Pancreas (tissue), 10 donors: ENCODE results near the gene FANCC. TPM values are rescaled to one million over a fixed set of nuclear protein-coding genes. Genes with fewer than 3 reads are reported as not detected.

Source experiments
- ATAC-seq, 4 donors: fragments of 200-7000 bp; cut with Tn5 transposase; one replicate each; pipeline versions ENCODE4 v1.8.0 to v1.9.1; 2020; ENCODE audit warnings: mild to moderate bottlenecking in 4 of 4, moderate library complexity in 4 of 4
- DNase-seq, 6 donors: peaks; one replicate each; pipeline ENCODE4 v3.0.0-alpha.2; 2020
- FAIRE-seq: peaks from 2 replicates; lab custom pipeline; 2012; peaks lifted over from hg19 to GRCh38; lab: Jason Lieb, UNC
- H3K27ac ChIP-seq, 4 donors: fragments of 200-600 bp; sonication (generic); 1 replicate in 3 of 4; 2 replicates in 1 of 4; pipeline versions ENCODE4 v1.5.0 to v1.8.0; 2020
- H3K27me3 ChIP-seq, 4 donors: fragments of 200-600 bp; one replicate each; pipeline ENCODE4 v1.8.0; 2021
- H3K36me3 ChIP-seq, 3 donors: fragments of 200-600 bp; sonication (generic) in 1 of 3; one replicate each; pipeline versions ENCODE4 v1.5.0 to v1.8.0; 2020 to 2021
- H3K4me1 ChIP-seq, 3 donors: fragments of 200-600 bp; one replicate each; pipeline ENCODE4 v1.8.0; 2021
- H3K4me3 ChIP-seq, 4 donors: fragments of 200-600 bp; sonication (generic) in 2 of 4; one replicate each; pipeline versions ENCODE4 v1.5.0 to v1.8.0; 2020 to 2021
- H3K9me3 ChIP-seq, 4 donors: fragments of 200-600 bp; one replicate each; pipeline ENCODE4 v1.8.0; 2021
- CTCF ChIP-seq, 4 donors: fragments of 200-600 bp; sonication (generic) in 3 of 4; IDR thresholded peaks; one replicate each; pipeline versions ENCODE4 v1.5.0 to v1.8.0; 2021; ENCODE audit warnings: antibody characterized with exemption in 4 of 4
- WGBS, 2 donors: extraction: QIAGEN DNeasy Blood & Tissue Kit; methylation state at CpG; one replicate each; pipeline ENCODE4 v1.1.7; 2013; 5-methylcytosine and 5-hydroxymethylcytosine counted together
- intact Hi-C, 3 donors: fragments of 100-400 bp; cut with DNase I; formaldehyde crosslinking; loops; one replicate each; pipeline versions ENCODE4 v1.11.1 to v1.14.2; 2022
- polyA plus RNA-seq, 2 donors: library from polyadenylated mRNA; stranded (reverse); fragments of 200-250 nt; gene quantifications; one replicate each; pipeline ENCODE4 v1.2.3, GENCODE V29; 2013
- total RNA-seq, 6 donors: library from RNA; stranded (reverse); fragmentation: NEBNext Ultra II Directional in 4 of 6; extraction: Animal tissue kit (Norgen Biotek cat#: 25700) in 4 of 6; gene quantifications; one replicate each; pipeline versions ENCODE4 v1.2.1 to v1.2.4, GENCODE V29; 2021 to 2023
- donor health status: healthy with polysubstance abuse.
- donor health status: DM: no; HTN: no; CAD: no; lungs with moderate emphysema.
- donor health status: DM: no; HTN: no; CAD: no.
- donor health status: control.
- donor health status: control.
- donor health status: Bipolar disorder and iron deficiency.
- donor health status: DM: yes; HTN: yes; CAD: no.
- donor health status: DM: no; HTN: no; CAD: no.
- donor health status: DM: no; HTN: no; CAD: no.
- donor health status: DM: yes; HTN: yes; CAD: no.

The FANCC gene
- total and polyA plus RNA-seq, 8 donors, result 3.8 to 9.9 (median 4.6) TPM

GRCh38 chr9:95085036-95085770 lies 232.3 kb downstream of the FANCC start:
- Histone ChIP-seq H3K4me1 (peaks cover 1 to 12% (median 7%) of the 10 kb centered on the region in 3 donors), H3K27me3 (no peaks in the 10 kb centered on the region), H3K27ac (peak overlapping the region in 2 of 4 donors; percentile 28 to 34), H3K36me3 (peaks cover 10 to 93% (median 35%) of the 10 kb centered on the region in 3 donors), H3K9me3 (no peaks in the 10 kb centered on the region), H3K4me3 (no peak overlapping the region)
- 66 to 68% methylated on average over 29 of the region's 29 CpGs for WGBS, 2 donors
- TF ChIP-seq CTCF (IDR thresholded peaks at IDR 0.05), result no peak
- peak in 2 of 6 donors; percentile 42 to 65 for DNase-seq
- peak in 2 of 4 donors; percentile 20 to 33 for ATAC-seq
- intact Hi-C loops, result loop anchor here in 1 of 3 donors (5.0 kb wide), 1 partner anchor 42 kb away; no protein-coding TSS in a partner anchor
- no peak for FAIRE-seq

- H3K36me3 ChIP-seq, result peaks cover 10 to 92% (median 35%) of the 10 kb centered on the region in 3 donors
- FAIRE-seq (no peak), ATAC-seq (no peak), DNase-seq (peak in 1 of 6 donors; percentile 36)
- H3K4me1 ChIP-seq, result peaks cover 0 to 5% (median 0%) of the 10 kb centered on the region in 3 donors
- H3K4me3 ChIP-seq, result no peak overlapping the region
- no peaks in the 10 kb centered on the region for H3K27me3 ChIP-seq
- 78 to 87% methylated on average over 19 of the region's 19 CpGs for WGBS, 2 donors
- TF ChIP-seq CTCF (IDR thresholded peaks at IDR 0.05), result no peak
- H3K9me3 ChIP-seq, result no peaks in the 10 kb centered on the region
- peak overlapping the region in 1 of 4 donors; percentile 34 for H3K27ac ChIP-seq
- intact Hi-C loops, result no loop called here
These were observed 233.1 kb downstream of the FANCC start for GRCh38 chr9:95084254-95084934.

GRCh38 chr9:95083086-95083768 lies 234.3 kb downstream of the FANCC start:
- DNase-seq (no peak), ATAC-seq (no peak), FAIRE-seq (no peak)
- Histone ChIP-seq H3K27ac (no peak overlapping the region), H3K4me3 (no peak overlapping the region), H3K27me3 (no peaks in the 10 kb centered on the region), H3K9me3 (no peaks in the 10 kb centered on the region), H3K36me3 (peaks cover 10 to 86% (median 35%) of the 10 kb centered on the region in 3 donors), H3K4me1 (peaks cover 5 to 10% (median 9%) of the 10 kb centered on the region in 3 donors)
- intact Hi-C loops, result no loop called here
- WGBS, 2 donors, result 90 to 92% methylated on average over 39 of the region's 39 CpGs
- no peak for TF ChIP-seq CTCF (IDR thresholded peaks at IDR 0.05)

- peak in 2 of 6 donors; percentile 34 to 46 for DNase-seq
- no peak for TF ChIP-seq CTCF (IDR thresholded peaks at IDR 0.05)
- no peaks in the 10 kb centered on the region for H3K27me3 ChIP-seq
- no peak overlapping the region for H3K27ac ChIP-seq
- H3K36me3 ChIP-seq, result peaks cover 10 to 84% (median 35%) of the 10 kb centered on the region in 3 donors
- ATAC-seq, result no peak
- no peaks in the 10 kb centered on the region for H3K9me3 ChIP-seq
- H3K4me1 ChIP-seq, result peaks cover 10 to 16% (median 12%) of the 10 kb centered on the region in 3 donors
- 73 to 76% methylated on average over 18 of the region's 18 CpGs for WGBS, 2 donors
- FAIRE-seq, result no peak
- no peak overlapping the region for H3K4me3 ChIP-seq
- intact Hi-C loops, result no loop called here
These were observed 235.0 kb downstream of the FANCC start for GRCh38 chr9:95082401-95083084.
